Natural killer cell (primary cell): ENCODE results near the gene KRT85. TPM values are rescaled to one million over a fixed set of nuclear protein-coding genes. Genes with fewer than 3 reads are reported as not detected.

ENCODE experiments used
- ATAC-seq, 3 donors: fragments of 150-1000 bp in 2 of 3; fragments of 200-7000 bp in 1 of 3; cut with Tn5 transposase; 1 replicate in 1 of 3; 2 replicates in 2 of 3; pipeline ENCODE4 v1.10.0; 2021; ENCODE audit warnings: mild to moderate bottlenecking in 2 of 3, moderate library complexity in 2 of 3
- DNase-seq, 2 donors: peaks; one replicate each; pipeline versions ENCODE4 v3.0.0 to v3.0.0-alpha.2; 2013 to 2021; ENCODE audit warnings: mixed read lengths in 1 of 2
- H3K27ac ChIP-seq: one replicate; pipeline ENCODE4 v1.5.1; 2013; ENCODE audit warnings: mild to moderate bottlenecking, low read length
- H3K27me3 ChIP-seq: one replicate; pipeline ENCODE4 v1.6.1; 2013; ENCODE audit warnings: low read length; ENCODE audit not compliant: control insufficient read depth, insufficient read depth
- H3K36me3 ChIP-seq: one replicate; pipeline ENCODE4 v1.6.1; 2013; ENCODE audit warnings: low read length; ENCODE audit not compliant: control insufficient read depth, insufficient read depth
- H3K4me1 ChIP-seq: one replicate; pipeline ENCODE4 v1.6.1; 2013; ENCODE audit warnings: low read length; ENCODE audit not compliant: control insufficient read depth, insufficient read depth
- H3K4me3 ChIP-seq: one replicate; pipeline ENCODE4 v1.5.1; 2013; ENCODE audit warnings: low read length
- H3K9me3 ChIP-seq: one replicate; pipeline ENCODE4 v1.6.1; 2013; ENCODE audit warnings: low read length; ENCODE audit not compliant: control insufficient read depth, insufficient read depth
- H3K27ac Mint-ChIP-seq, 2 donors: one replicate each; pipeline ENCODE4 v1.8.0; 2022; ENCODE audit warnings: mild to moderate bottlenecking in 2 of 2, mixed read lengths in 2 of 2, moderate library complexity in 1 of 2
- H3K27me3 Mint-ChIP-seq, 2 donors: one replicate each; pipeline ENCODE4 v1.8.0; 2022; ENCODE audit warnings: low read depth in 2 of 2, mixed read lengths in 2 of 2
- H3K36me3 Mint-ChIP-seq: one replicate; pipeline ENCODE4 v1.8.0; 2022; ENCODE audit warnings: mixed read lengths
- H3K4me1 Mint-ChIP-seq, 2 donors: one replicate each; pipeline ENCODE4 v1.8.0; 2022; ENCODE audit warnings: mixed read lengths in 2 of 2
- H3K4me3 Mint-ChIP-seq: one replicate; pipeline ENCODE4 v1.8.0; 2022; ENCODE audit warnings: mild to moderate bottlenecking, moderate library complexity, mixed read lengths
- H3K9me3 Mint-ChIP-seq, 2 donors: one replicate each; pipeline ENCODE4 v1.8.0; 2022; ENCODE audit warnings: mixed read lengths in 2 of 2
- WGBS: methylation state at CpG from one replicate; pipeline ENCODE4 v1.1.7; 2013; ENCODE audit warnings: missing lambda C conversion rate; ENCODE audit not compliant: insufficient coverage; 5-methylcytosine and 5-hydroxymethylcytosine counted together
- intact Hi-C: fragments of 100-400 bp; cut with micrococcal nuclease; formaldehyde crosslinking; loops from one replicate; pipeline ENCODE4 v1.14.2; 2022
- total RNA-seq, 4 donors: library from RNA; stranded (reverse); fragments of 120-200 nt in 1 of 4; gene quantifications; one replicate each; pipeline versions ENCODE4 v1.2.3 to v1.2.4, GENCODE V29; 2013 to 2022
- TF ChIP-seq, protein P1 (sequence below): fragments of 200-600 bp; IDR thresholded peaks from one replicate; pipeline ENCODE4 v1.8.0; 2022; ENCODE audit warnings: antibody characterized with exemption

Gene KRT85
- total RNA-seq, 3 donors from 2014 or later (not counting 1 experiment from before 2014, with no cell fraction given), result not detected

GRCh38 chr12:52323416-52324152 lies 43.7 kb downstream of the KRT85 start:
- Mint-ChIP-seq H3K4me1 (peaks cover 15 to 16% of the 10 kb centered on the region in 2 donors), H3K27me3 (peaks cover 50 to 62% of the 10 kb centered on the region in 2 donors), H3K9me3 (no peaks in the 10 kb centered on the region), H3K36me3 (no peaks in the 10 kb centered on the region), H3K27ac (no peak overlapping the region), H3K4me3 (no peak overlapping the region)
- H3K27me3 ChIP-seq, result no peaks in the 10 kb centered on the region
- TF ChIP-seq, protein P1, sequence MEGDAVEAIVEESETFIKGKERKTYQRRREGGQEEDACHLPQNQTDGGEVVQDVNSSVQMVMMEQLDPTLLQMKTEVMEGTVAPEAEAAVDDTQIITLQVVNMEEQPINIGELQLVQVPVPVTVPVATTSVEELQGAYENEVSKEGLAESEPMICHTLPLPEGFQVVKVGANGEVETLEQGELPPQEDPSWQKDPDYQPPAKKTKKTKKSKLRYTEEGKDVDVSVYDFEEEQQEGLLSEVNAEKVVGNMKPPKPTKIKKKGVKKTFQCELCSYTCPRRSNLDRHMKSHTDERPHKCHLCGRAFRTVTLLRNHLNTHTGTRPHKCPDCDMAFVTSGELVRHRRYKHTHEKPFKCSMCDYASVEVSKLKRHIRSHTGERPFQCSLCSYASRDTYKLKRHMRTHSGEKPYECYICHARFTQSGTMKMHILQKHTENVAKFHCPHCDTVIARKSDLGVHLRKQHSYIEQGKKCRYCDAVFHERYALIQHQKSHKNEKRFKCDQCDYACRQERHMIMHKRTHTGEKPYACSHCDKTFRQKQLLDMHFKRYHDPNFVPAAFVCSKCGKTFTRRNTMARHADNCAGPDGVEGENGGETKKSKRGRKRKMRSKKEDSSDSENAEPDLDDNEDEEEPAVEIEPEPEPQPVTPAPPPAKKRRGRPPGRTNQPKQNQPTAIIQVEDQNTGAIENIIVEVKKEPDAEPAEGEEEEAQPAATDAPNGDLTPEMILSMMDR, result no peak
- H3K36me3 ChIP-seq, result no peaks in the 10 kb centered on the region
- no peak for ATAC-seq
- intact Hi-C loops, result no loop called here
- DNase-seq, result no peak
- no peak overlapping the region for H3K27ac ChIP-seq
- peaks cover 3% of the 10 kb centered on the region for H3K4me1 ChIP-seq
- H3K4me3 ChIP-seq, result no peak overlapping the region
- WGBS, result 89% methylated on average over 10 of the region's 10 CpGs
- H3K9me3 ChIP-seq, result no peaks in the 10 kb centered on the region

- DNase-seq (no peak), ATAC-seq (no peak)
- WGBS, result 65% methylated on average over 1 of the region's 1 CpG
- H3K27me3 Mint-ChIP-seq, result peaks cover 54 to 60% of the 10 kb centered on the region in 2 donors
- H3K9me3 ChIP-seq, result no peaks in the 10 kb centered on the region
- TF ChIP-seq, protein P1, result no peak
- H3K4me1 ChIP-seq, result peaks cover 3% of the 10 kb centered on the region
- no peak overlapping the region for H3K27ac Mint-ChIP-seq
- no peak overlapping the region for H3K27ac ChIP-seq
- H3K4me3 ChIP-seq, result no peak overlapping the region
- no peaks in the 10 kb centered on the region for H3K36me3 ChIP-seq
- H3K27me3 ChIP-seq, result no peaks in the 10 kb centered on the region
- H3K9me3 Mint-ChIP-seq, result no peaks in the 10 kb centered on the region
- intact Hi-C loops, result no loop called here
- no peak overlapping the region for H3K4me3 Mint-ChIP-seq
- no peaks in the 10 kb centered on the region for H3K36me3 Mint-ChIP-seq
- peaks cover 15 to 21% of the 10 kb centered on the region in 2 donors for H3K4me1 Mint-ChIP-seq
These were observed 44.3 kb downstream of the KRT85 start for GRCh38 chr12:52323001-52323400.

GRCh38 chr12:52322069-52322468 lies 45.2 kb downstream of the KRT85 start:
- Mint-ChIP-seq H3K9me3 (no peaks in the 10 kb centered on the region), H3K27ac (no peak overlapping the region), H3K4me3 (no peak overlapping the region), H3K27me3 (peaks cover 47 to 54% of the 10 kb centered on the region in 2 donors), H3K36me3 (no peaks in the 10 kb centered on the region), H3K4me1 (peaks cover 8 to 12% of the 10 kb centered on the region in 2 donors)
- no peak for ATAC-seq
- Histone ChIP-seq H3K27me3 (no peaks in the 10 kb centered on the region), H3K9me3 (no peaks in the 10 kb centered on the region), H3K27ac (no peak overlapping the region), H3K4me3 (no peak overlapping the region), H3K4me1 (no peaks in the 10 kb centered on the region), H3K36me3 (no peaks in the 10 kb centered on the region)
- TF ChIP-seq, protein P1, result no peak
- 89% methylated on average over 1 of the region's 1 CpG for WGBS
- intact Hi-C loops, result no loop called here
- DNase-seq, result no peak

GRCh38 chr12:52321418-52321817 lies 45.9 kb downstream of the KRT85 start:
- peaks cover 43 to 52% of the 10 kb centered on the region in 2 donors for H3K27me3 Mint-ChIP-seq
- H3K4me3 Mint-ChIP-seq, result no peak overlapping the region
- H3K36me3 Mint-ChIP-seq, result no peaks in the 10 kb centered on the region
- no peaks in the 10 kb centered on the region for H3K4me1 ChIP-seq
- 64% methylated on average over 4 of the region's 4 CpGs for WGBS
- H3K27me3 ChIP-seq, result no peaks in the 10 kb centered on the region
- no peaks in the 10 kb centered on the region for H3K9me3 Mint-ChIP-seq
- H3K4me3 ChIP-seq, result no peak overlapping the region
- H3K9me3 ChIP-seq, result no peaks in the 10 kb centered on the region
- H3K27ac ChIP-seq, result no peak overlapping the region
- peaks cover 7 to 11% of the 10 kb centered on the region in 2 donors for H3K4me1 Mint-ChIP-seq
- TF ChIP-seq, protein P1, result no peak
- no peak overlapping the region for H3K27ac Mint-ChIP-seq
- intact Hi-C loops, result no loop called here
- ATAC-seq (no peak), DNase-seq (no peak)
- no peaks in the 10 kb centered on the region for H3K36me3 ChIP-seq
